GM18511 (cell line): Measurements from ENCODE around the gene NOTCH2.
"Not testable (repeated sequence)": the region's sequence is repeated elsewhere in the genome, so short reads cannot be mapped to it uniquely, and the experiment has no call there.

Experiments
- ATAC-seq: cut with Tn5 transposase; IDR thresholded peaks from one replicate; pipeline ENCODE4 v1.9.1; 2021; ENCODE audit warnings: mild to moderate bottlenecking, moderate library complexity; ENCODE audit not compliant: unreplicated experiment

Gene NOTCH2

GRCh38 chr1:120069067-120069919 is at the start of gene NOTCH2:
TSS of gene NOTCH2 (minus strand) at chr1:120069662. CDS start at chr1:120069406, 256 bp downstream.
- peak; percentile 61 for ATAC-seq

GRCh38 chr1:120117371-120118177 is 48.1 kb upstream of the NOTCH2 start:
- ATAC-seq = peak; percentile 67

DNA sequence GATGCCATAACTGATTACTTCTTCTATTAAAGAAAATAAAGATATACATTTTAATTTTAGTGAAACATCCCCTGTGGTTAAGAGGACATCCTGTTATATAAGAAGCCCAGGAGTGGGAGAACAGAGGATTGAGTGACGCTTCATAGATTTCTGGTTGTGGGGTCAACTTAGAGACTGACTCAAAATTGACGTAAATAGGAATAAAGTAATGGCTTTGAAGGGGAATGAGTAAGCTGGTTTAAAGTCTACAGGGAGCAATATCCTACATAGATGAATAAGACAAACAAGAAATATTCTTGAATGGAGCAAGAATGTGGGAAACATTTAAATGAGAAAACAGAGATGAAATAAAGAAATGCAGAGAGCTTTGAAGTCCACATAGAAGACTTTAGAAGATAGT is 46.6 kb upstream of the NOTCH2 start:
- not testable (repeated sequence) for ATAC-seq

- not testable (repeated sequence) for ATAC-seq
Measured at GRCh38 chr1:120113134-120113533, 43.7 kb upstream of the NOTCH2 start.

DNA sequence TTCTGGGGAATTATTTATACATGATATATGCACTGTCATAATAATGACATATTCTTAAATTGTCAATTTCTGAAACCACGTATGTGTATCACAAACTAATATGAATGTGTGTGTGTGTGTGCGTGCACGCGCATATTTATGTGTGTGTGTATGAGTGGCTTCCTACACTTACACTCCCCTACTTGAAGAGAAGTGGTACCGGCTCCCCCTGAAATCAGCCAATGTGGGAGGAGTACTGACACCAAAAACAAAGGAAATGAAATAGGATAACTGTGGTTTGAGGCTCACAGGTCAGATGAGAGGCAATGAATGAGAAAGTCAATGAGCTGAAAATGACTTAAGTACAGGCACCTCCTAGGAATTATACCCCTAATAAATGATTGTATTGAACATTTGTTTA is 42.8 kb upstream of the NOTCH2 start:
- ATAC-seq = not testable (repeated sequence)

- not testable (repeated sequence) for ATAC-seq
Measured at GRCh38 chr1:120111771-120112170, 42.3 kb upstream of the NOTCH2 start.

DNA sequence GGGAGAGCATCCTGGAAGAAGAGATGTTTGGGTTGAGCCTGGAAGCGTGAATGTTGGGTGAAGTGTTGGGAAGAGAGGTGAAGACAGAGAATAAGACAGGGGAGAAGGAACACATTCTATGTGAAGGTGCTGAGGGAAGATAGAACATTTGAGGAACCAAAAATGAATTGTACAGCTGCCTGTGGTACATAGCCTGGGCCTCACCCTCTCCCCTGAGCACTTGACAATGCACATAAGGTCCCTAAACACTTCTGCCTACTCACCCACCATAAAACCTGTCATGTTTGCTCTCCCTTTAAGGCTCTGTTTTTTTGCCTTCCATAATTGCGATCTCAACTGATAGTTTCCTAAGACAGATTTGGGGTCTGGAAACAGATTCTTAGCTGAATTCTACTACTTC is 41.5 kb upstream of the NOTCH2 start:
- not testable (repeated sequence) for ATAC-seq

DNA sequence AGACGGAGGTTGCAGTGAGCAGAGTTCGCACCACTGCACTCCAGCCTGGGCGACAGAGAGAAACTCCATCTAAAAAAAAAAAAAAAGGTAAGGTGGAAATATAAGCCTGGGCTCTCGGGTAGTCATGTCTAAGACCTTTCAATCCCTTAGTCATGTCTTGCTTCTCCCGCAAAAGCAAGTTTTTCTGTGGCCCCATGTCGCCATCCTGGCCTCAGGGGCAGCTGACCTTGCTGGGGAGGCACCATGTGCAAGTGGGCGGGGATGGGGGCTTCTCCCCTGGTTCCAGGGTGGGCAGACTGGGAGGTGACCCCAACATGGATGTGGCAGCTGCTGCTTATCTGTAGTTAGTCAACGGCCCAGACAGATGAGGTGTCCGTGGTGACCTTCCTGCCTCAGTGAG is 40.2 kb upstream of the NOTCH2 start:
- ATAC-seq = not testable (repeated sequence)

DNA sequence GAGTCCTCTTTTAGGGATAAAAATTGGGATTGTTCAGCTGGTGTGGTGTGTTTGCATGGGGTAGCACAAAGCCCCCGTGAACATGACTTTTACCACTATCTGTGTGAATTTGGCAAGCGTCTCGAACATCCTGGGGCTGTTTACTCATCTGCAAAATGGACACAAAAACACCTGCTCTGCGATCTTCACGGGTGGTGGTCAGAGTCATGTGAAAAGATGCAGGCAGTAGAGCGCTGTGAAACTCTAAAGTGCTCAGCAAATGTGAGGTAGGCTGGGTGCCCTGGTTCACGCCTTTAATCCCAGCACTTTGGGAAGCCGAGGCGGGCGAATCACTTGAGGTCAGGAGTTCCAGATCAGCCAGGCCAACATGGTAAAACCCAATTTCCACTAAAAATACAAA is 39.7 kb upstream of the NOTCH2 start:
- not testable (repeated sequence) for ATAC-seq

DNA sequence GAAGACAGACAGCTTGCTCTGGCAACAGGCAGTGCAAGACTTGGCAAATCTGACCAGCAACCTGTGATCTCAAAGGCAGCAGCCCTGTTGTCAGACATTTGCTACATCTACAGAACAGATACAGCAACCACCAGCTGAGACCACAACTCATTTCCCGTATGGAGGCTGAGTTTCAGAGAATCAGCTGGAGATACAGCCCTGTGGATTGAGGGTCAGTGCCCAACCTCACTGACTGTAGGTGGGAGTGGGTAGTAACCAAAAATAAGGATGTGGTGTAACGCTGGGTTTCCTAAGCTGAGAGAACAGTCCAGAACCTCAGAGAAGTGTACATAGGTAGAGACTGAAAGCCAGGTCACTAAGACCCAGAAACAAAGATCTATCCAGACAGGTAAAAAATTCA is 35.8 kb upstream of the NOTCH2 start:
- not testable (repeated sequence) for ATAC-seq

- ATAC-seq = not testable (repeated sequence)
Measured at GRCh38 chr1:120103768-120104167, 34.3 kb upstream of the NOTCH2 start.

- ATAC-seq = not testable (repeated sequence)
Measured at GRCh38 chr1:120101593-120101992, 32.1 kb upstream of the NOTCH2 start.

GRCh38 chr1:120100590-120100989 is 31.1 kb upstream of the NOTCH2 start:
- ATAC-seq = not testable (repeated sequence)

DNA sequence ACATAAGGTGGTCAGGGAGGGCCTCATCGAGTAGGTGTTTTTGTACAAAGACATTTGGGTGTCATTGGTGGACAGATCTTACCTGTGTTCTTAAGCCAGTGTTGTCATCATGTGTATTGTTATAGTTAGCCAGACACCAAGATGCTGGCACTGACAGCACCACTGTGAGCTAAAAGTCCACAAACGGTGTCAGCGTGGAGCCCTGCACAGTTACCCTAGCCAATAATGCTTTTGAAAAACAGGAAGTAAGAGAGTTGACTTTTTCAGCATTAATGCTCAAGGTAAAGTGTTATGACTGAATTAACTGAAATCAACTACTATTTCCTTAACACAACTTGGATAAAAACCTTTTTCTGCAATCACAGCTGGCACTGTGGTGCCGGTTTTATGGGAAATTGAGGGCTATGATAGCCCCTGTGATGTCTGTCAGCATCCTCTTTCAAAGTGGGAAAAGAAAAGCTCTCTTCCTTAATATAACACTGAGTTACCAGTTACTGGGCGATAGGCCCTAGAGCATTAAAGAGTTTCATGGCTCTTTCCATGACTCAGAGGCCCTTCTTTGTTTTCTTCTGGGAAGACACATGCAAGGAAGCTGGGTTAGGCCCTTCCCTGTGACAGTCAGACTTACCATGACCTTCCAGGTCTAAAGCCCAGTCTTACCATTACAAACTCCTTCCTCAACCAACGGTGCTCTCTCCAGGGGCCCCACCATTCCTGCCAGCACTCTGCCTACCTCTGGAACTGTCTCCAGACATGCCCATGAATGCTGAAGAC is 29.7 kb upstream of the NOTCH2 start:
- ATAC-seq = not testable (repeated sequence)

DNA sequence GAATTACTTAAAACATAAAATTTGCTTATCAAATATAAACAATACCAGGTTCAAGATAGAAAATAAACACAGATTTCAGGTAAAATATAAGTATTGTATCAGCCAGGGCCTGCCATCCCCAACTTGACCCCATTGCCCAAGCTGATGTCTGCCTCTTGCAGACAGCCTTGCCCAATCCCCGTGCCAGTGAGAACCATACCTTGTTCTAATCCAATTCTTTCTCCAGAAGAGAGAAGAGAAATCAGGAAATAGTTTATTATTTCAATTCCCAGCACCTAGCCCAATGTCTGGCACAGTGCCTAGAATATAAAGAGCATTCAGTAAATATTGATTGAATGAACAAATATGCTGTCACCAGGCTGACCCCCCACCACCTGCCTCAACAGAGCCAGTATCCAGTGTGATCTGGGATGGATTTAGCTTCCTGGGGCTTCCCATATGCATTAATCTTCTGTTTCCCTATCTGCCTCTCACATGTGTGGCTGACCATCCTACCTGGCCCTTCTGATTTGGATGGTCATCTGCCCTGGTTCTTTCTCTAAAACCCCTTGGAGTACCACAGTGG is 27.6 kb upstream of the NOTCH2 start:
- ATAC-seq = not testable (repeated sequence)

DNA sequence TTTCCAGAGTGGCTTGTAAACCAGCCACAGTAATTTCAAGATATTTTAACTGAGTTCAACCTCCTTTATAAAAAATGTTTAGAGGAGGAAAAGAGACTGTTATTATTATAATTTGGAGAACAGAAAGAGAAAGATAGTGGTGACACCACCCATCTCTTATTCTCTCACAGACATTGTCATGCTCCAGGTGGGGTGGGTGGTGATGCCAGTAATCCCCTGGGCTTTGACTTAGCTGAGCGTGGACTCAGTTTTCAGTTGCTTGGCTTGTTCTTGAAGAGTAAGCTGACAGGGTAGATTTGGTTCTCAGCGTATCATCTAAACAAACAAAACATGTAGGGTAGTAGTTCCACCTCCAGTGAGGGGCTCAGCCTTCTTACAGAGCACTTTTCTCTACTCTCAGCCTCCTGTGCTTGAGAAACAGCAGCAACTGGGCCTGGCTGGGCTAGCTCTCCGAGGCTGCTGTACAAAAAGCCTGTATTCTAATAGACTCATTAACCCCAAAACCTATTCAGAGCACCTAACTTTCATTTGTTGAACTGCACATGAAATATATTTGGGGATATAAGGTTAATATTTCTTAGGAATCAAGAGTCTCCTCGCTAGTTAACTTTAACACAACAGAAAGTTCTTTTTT is 24.2 kb upstream of the NOTCH2 start:
- ATAC-seq = not testable (repeated sequence)

GRCh38 chr1:120092232-120093218 is 23.1 kb upstream of the NOTCH2 start:
- not testable (repeated sequence) for ATAC-seq

- not testable (repeated sequence) for ATAC-seq
Measured at GRCh38 chr1:120090830-120091229, 21.4 kb upstream of the NOTCH2 start.

GRCh38 chr1:120087959-120088358 is 18.5 kb upstream of the NOTCH2 start:
- not testable (repeated sequence) for ATAC-seq
